GM12892 (cell line): ENCODE measurements around the gene EREG.

ENCODE experiments used
- POLR2A ChIP-seq: IDR thresholded peaks from 2 replicates; pipeline ENCODE4 v1.6.1; 2011; ENCODE audit warnings: low read depth, low read length, control low read depth
- POLR2AphosphoS5 ChIP-seq: IDR thresholded peaks from 2 replicates; pipeline ENCODE4 v1.6.1; 2011; ENCODE audit warnings: low read depth, low read length, control low read depth
- TAF1 ChIP-seq: IDR thresholded peaks from 2 replicates; pipeline ENCODE4 v1.6.1; 2011; ENCODE audit warnings: low read depth, mild to moderate bottlenecking, control low read depth, low read length, borderline replicate concordance

DNA sequence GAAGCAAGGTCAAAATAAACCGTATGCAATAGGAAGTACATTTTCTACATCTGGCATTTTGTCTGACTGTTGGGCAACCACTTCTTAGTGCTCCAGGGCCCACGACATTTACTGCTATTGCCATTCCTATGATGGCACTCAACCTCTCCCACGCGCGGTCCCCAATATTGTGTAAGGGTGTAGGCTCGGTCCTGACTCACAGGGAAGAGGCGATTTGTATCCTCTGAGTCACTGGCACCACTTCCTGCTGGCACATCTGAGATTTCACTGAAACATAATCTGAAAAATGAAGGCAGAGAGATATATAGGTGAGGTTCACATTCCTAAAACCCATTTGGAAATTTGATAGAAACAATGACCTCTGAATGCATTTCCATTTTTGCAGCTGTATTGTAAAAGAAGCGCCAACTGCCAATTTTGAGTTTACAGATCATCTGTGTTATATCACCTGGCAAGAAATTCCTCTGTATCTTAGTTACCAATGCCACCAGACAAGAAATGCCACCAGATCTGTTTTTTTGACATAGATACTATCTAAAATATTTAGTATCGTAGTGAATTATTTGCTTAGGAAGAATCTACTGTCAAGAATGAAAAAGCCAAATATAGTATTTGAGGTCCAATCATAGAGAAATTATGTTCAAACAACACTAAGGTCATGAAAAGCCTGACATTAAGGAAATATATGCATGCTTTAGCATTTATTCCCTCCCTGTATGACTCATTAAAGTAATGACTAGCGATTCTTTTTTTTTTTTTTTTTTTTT is 9.8 kb downstream of the EREG start:
- TF ChIP-seq POLR2A (no peak), POLR2AphosphoS5 (no peak), TAF1 (no peak)
